DMS 273 (cell line): Measurements from ENCODE around the gene SLC2A8.

ENCODE experiments used
- DNase-seq: peaks from one replicate; lab custom pipeline; 2025; ENCODE audit not compliant: unreplicated experiment; lab: John Stamatoyannopoulos, UW

SLC2A8 gene

DNA sequence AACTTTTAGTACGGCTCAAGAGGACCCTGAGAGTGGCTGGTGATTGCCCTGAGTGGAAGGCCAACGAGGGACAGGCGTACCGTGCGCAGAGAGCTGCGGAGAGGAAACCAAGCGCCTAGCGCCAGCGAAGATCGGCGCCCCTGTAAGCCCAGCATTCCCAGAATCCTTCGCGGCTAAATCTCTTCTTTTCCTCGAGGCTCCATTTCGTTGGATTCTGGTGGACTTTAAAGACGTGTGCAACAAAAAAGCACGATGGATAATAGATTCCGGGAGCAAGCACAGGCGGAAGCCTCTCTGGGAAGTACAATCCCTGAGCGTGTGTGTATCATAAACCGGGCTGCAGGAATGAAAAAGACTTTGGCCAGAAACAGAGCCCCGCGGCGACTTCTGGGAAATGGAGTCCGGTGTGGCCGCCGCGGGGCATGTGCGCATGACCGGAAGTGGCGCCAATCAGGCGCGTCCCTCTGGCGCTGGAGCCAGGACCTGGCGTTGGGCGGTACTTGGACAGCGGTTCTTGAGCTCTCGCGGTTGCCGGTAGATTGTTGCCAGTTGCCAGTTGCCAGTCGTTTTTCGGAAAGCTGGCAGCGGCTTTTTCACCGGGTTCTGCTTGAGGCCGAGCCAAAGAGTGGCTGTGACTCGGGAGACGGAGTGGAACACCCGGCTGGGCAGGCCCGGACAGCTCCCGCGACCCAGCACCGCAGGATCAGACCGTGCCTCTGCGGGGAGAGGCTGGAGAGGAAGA is 27.1 kb downstream of the SLC2A8 start, which contains the start of gene ZNF79:
ZNF79 (plus strand) TSS at position 449 of the 742 bp plus-strand sequence. CDS start 406 bp downstream, outside the sequence.
- DNase-seq: peak; percentile 96

DNA sequence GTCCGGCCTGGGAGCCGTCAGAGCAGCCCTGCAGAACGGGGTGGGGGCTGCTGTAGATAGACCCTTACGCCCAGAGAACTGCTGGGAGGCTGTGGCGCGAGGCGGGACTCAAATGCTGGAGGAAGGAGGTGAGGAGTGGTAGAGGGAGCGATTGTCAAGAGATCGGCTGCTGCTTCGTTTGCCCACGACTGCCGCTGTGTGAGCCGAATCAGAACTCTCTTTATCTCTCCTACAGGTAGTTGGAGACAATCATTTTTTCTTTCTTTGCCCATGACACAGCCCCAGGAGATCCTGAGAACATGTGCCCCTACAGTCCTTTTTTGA is 27.7 kb downstream of the SLC2A8 start:
- peak; percentile 68 for DNase-seq

DNA sequence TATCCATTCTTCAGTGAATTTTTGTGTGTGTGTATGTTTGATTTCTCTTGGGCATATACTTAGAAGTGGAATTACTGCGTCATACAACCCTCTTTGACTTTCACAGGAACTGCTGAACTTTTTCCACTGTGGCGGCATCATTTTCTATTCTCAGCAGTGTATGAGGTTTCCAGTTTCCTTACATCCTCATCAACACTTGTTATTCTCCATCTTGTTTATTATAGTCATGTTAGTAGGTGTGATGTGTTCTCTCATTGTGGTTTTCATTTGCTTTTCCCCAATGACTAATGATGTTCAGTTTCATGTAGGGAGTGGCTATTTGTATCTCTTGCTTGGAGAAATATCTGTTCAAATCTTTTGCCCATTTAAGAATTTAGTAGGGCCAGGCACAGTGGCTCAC is 29.8 kb downstream of the SLC2A8 start:
- DNase-seq: no peak

DNA sequence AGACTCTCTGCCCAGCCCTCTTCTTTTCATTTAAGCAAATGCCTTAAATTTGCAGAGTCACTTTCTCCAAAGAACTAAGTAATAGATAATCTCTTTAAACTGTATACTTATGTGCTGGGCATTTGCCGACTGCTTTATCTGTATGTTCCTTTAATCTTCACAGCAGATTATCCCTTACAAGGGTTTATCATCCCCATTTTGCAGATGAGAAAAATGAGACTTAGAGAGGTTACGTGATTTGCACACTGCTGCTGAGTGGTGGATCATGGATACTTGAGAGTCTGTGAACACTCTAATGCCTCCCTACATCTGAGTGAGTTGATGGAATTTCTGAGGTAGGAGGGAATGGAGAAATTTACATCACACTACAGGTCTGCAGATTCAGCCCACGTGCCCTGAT is 31.4 kb downstream of the SLC2A8 start:
- DNase-seq: no peak

DNA sequence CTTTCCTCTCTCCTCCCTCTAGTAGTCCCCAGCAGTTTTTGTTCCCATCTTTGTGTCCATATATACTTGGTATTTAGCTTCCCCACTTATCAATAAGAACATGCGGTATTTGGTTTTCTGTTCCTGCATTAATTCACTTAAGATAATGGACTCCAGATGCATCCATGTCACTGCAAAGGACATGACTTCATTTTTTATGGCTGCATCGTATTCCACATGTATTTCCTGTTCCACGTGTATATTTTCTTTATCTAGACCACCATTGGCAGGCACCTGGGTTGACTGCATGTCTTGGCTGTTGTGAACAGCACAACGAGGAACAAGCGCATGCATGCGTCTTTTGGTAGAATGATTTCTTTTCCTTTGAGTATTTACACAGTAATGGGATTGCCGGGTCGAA is 33.4 kb downstream of the SLC2A8 start:
- DNase-seq: no peak

DNA sequence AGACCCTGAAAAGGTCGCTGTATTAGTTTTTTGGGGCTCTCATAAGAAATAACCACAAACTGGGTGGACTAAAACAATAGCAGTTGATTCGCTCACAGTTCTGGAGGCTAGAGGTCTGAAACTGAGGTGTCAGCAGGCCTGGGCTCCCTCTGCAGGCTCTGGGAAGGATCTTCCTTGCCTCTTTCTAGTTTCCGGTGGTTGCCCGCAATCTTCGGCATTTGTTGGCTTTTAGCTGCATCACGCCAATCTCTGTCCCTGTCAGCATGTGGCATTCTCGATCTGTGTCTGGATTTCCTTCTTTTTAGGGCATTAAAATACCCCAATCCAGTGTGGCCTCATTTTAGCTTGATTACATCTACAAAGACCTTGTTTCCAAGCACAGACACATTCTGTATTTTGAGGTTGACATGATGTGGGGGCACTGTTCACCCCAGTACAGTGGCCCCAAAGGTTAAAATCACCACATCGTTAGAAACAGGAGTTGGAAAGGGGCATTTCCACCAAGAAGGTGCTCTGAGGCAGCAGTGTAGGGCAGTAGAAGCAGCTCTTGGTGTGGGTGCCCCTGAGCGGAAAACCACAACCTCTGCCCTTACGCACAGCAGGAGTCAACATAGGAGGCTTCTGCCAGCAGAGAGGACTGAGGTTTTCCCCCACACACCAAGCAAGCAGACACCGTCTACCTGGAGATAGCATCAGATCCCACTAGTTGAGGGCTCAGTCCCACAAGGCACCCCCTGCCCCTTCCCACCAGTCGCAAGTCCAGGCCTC is 40.7 kb downstream of the SLC2A8 start:
- DNase-seq: no peak

DNA sequence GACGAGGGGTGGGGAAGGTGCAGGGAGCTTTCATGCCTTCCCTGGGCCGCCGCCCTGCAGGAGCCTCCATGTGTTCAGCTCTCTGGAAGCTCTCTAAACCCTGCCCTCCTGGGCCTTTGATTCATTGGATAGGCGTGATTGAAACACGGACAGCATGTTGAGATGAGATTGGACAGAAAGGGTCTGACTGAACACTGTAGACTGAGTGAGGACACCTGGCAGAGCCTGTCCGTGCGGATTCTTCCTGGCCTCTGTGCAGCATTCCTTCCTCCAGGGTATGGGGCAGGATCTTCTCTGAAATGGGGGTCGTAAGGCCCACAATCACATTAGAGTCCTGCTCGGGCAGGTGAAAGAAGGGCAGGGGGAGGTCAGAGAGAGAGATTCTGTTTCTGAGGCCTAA is 41.4 kb downstream of the SLC2A8 start:
- no peak for DNase-seq

DNA sequence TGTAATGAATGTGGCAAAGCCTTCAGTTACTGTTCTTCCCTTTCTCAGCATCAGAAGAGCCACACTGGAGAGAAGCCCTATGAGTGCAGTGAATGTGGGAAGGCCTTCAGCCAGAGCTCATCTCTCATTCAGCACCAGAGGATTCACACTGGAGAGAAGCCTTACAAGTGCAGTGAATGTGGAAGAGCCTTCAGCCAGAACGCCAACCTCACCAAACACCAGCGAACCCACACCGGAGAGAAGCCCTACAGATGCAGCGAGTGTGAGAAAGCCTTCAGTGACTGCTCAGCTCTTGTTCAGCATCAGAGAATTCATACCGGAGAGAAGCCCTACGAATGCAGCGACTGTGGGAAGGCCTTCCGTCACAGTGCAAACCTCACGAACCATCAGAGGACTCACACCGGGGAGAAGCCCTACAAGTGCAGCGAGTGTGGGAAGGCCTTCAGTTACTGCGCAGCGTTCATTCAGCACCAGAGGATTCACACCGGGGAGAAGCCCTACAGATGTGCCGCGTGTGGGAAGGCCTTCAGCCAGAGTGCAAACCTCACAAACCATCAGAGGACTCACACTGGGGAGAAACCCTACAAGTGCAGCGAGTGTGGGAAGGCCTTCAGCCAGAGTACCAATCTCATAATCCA is 47.4 kb downstream of the SLC2A8 start:
- DNase-seq: peak; percentile 69

DNA sequence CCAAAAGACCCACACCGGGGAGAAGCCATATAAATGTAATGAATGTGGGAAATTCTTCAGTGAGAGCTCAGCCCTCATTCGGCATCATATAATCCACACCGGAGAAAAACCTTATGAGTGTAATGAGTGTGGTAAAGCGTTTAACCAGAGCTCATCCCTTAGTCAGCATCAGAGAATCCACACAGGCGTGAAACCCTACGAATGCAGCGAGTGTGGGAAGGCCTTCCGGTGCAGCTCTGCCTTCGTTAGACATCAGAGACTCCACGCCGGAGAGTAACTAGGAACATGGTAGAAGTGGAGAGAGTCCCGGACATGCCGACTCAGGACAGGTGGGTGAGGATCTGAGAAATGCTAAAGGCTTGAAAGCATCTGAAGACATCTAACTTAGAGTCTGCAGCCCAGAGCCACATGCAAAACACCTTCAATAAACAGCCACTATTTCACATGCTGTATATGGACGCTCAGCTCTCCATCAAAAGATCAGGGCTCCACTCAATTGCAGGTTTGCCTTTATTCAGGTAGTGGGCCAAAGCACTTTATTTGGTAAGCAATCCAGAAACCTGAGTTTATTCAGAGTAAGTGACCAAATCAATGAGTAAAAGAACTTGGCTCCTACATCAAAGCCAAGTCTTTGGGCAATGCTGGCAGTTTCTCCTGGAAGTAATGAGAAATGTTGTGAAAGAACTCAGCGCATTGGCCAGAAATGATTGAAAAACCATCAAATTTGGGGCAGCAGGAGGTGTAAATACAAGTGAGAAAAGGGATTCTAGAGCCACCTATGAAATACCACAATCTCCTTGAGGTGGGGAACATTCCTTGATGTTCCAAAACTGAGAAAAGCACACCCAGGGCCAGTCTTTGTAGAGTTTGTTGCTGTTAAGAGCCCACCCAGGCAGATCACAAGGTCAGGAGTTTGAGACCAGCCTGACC is 48.2 kb downstream of the SLC2A8 start:
- DNase-seq: peak; percentile 72

DNA sequence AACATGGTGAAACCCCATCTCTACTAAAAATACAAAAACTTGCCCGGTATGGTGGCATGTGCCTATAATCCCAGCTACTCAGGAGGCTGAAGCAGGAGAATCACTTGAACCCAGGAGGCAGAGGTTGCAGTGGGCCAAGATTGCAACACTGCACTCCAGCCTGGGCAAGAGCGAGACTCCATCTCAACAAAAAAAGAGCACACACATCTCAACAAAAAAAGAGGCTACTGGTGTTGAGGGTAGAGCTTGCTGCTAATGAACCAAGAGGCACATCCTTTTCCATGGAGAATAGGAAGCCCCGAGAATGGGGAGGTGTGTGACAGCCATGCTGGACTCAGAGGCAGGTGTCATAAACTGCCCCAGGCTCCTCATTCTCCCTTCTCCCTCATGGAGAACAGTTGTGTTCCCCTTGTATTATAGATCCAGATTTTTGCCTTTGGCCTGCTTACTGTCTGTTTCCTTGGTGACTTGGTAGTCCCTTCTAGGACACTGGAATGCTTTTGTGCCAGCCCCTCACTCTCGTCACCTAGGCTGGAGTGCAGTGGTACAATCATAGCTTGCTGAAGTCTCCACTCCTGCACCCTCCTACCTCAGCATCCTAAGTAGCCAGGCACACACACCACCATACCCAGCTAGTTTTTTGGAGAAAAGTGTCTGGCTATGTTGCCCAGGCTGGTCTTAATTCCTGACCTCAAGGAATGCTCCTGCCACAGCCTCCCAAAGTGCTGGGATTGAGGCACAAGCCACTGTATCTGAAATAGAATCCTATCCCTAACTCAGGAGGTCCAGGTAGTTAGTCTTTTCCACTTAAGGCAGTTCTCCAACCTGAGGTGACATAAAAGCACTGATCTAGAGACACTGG is 49.1 kb downstream of the SLC2A8 start:
- DNase-seq: peak; percentile 69

DNA sequence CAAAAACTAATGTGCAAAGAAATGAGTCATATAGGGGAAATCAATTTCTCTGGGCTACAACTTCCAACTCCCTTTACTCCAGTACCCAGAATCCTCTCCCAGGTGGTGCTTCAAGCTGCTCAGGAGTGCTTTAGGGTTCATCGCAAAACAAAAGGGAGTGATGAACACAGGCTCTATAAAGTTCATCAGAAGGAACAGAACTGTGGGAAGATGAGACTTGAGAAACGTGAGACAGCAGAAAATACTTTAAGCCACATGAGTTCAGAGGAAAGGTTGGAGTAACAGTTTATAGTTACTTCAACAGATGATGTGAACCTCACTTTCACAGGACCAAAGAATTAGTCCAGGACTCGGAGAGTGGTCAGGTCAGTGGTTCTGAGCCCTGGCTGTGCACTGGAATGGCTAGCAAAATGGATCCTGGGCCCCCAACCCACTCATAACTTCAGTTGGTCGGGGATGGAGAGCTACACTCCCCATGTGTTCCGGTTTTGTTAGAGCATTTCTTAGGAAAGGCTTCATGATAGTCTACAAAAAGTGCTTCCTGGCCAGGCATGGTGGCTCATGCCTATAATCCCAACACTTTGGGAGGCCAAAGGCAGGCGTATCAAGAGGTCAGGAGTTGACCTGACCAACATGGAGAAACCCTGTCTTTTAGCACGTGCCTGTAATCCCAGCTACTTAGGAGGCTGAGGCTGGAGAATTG is 49.9 kb downstream of the SLC2A8 start:
- DNase-seq: peak; percentile 68

DNA sequence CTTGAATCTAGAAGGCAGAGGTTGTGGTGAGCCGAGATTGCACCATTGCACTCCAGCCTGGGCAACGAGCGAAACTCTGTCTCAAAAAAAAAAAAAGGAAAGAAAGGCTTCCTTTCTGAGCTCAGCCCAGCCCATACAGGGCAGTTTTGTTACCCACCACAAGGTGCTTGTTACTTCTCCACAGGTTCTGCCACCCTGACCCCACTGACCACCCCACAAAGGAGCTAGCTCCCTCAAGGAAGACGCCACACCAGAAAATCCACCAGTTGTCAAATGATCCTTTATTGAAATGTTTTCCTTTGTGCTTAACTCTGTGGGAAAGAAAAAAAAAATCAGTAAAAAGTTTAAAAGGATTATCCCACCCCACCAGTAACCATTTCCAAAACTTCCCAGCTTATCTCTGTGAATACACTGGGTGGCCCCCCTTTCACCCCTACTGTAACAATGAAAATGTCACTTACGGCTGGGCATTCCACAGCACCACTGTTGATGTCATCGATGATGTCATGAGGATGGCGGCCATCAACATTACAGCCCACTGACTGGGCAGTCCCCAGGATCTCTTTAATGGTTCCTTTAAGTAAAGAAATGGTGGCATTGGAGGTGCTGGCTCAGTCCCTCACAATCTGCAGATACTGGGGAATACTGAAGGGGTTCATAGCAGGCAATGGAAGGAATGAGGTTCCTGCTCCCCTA is 50.6 kb downstream of the SLC2A8 start:
- DNase-seq: peak; percentile 41

DNA sequence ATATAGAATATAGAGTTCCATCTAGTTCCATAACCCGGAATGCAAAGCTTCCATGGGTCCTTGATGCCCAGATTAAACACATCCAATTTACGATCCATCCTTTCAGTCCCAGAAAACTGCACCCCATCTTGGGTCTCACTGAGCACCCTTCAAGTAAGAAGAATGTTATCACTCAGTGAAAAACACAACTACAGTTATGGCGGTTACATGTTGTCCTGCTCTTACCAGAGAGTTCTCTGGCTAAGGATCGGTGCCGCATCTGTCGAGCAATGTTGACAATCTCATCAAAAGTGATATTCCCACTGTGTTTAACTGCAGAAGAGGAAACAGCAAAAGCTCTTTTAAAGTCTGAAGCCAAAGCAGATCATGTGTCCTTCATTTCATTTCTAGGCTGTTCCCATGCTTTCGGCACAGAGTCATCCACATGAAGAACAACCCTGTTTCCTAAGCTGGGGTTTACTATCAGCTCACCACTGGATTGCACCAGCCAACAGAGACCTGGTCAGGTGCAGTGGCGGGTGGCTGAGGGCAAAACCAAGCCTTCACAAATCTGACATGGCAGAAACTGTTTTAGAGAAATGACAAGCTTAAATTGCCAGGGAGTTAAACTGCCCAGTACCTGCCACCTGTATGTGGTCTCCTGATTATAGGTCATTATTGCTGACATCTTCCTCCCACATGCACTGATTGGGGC is 51.3 kb downstream of the SLC2A8 start:
- peak; percentile 25 for DNase-seq

DNA sequence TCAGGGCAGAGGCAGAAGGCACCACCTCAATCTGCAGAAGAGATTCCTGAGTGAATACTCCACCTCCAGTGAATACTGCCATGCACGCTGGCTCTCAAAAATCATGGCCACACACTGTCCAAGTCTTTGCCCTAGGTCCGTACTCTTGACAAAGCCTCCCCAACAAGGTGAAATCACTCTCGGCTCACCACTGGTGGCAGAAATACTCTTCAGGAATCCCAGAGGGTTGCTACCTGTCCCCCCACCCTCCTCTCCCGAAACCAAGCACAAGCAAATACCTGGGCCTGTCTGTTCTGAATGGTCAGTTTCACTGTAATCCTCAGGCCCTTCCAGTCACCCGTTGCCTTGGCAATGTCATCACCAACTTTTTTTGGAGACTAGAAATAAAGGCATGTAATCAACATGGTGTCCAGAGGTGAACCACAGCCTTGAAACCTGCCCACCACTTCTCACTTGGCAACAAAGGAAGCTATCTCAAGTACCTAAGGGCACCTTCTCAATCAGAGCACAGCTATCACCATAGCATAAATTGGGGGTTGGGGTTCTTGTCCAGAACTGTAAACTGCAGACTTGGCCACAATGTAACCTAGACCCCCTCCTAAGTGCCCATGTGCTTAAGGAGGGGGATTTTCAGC is 52.5 kb downstream of the SLC2A8 start:
- peak; percentile 31 for DNase-seq

DNA sequence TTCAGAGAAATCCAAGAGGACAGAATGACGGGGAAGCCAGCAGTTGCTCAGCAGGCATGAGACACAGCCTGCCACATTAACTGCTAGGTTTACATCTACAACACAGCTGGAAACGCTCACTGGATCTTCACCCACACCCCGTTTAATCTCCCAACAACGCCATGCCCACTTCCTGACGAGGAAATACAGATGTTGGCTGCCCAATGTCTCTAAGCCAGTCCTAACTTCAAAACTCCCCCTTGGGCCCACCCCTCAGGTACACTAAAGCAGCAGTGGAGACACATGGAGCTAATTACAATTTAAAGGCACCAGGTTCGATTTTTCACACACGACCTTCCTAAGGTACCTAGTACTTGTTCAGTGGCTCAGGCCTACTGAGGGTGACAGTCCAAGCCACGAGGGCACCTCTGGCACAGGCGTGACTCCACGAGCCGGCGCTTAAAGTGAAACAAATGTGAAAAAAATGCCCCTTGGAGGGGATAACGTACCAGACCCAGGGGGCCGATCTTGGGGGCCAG is 53.3 kb downstream of the SLC2A8 start:
- no peak for DNase-seq

DNA sequence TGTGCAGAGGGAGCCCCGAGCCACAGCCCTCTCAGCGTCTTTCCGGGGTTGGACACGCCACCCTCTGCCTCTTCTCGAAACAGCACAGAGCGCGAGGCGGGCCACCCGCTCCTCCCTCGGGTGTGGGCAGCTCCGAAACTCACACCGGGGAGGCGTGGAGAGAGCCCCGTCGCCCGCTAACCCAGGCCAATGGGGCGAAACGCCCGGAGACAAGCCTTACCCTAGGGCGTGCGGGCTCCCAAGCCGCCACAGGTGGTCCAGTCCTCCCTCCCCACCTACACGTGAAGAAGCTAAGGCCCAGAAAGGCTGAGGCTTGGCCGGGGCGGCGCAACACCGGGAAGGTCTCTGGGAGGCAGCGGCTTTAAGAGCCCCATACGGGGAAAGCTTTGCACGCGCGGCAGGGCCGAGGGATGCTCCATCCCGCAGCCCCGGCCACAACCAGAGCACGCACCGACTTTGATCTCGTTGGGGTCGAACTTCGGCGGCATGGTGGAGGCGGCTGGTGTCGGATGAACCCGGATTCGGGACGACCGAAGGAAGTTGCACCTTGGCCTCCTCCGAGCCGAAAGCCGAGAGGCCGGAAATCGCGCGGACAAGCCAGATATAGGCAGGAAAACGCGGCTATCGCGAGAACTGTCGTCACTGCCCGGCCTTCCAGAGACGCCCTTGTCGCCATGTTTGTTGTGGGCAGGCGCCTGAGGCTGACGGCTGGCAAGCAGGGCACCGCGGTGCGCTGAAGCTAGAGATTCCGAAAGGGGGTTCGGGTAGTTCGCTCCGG is 54.0 kb downstream of the SLC2A8 start, which contains the start of the genes LRSAM1 and RPL12:
LRSAM1 (plus strand) TSS at position 681 of the 778 bp plus-strand sequence. CDS start 3,018 bp downstream, outside the sequence.
RPL12 (minus strand) TSS at position 577 of the 778 bp plus-strand sequence; CDS start at position 488, 89 bp downstream.
- DNase-seq: peak; percentile 96

DNA sequence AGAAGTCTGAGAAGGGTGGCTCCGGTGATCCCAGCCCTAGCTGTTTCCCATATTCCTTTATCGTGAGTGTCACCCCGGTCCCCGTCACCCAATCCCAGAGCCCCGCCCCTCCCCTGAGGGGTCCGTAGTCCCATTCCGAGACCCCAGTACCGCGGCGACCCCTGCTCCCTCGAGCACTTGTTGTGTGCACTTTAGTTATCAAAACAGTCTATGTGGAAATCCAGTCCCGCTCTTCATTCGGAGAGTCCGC is 54.6 kb downstream of the SLC2A8 start:
- no peak for DNase-seq
